Stimulated activated naive CD8-positive, alpha-beta T cell treated with anti-CD3 and anti-CD28 coated beads, Interleukin-15, Interleukin-2, amounts not matched to agents 100 U/mL and 50 U/mL, for 24 hours (primary cell): ENCODE measurements around the gene PIM1.

Source experiments
- ATAC-seq: fragments of 150-1000 bp; cut with Tn5 transposase; one replicate; pipeline ENCODE4 v1.10.0; 2021
- DNase-seq: peaks from one replicate; pipeline ENCODE4 v3.0.0; 2021

PIM1 gene

DNA sequence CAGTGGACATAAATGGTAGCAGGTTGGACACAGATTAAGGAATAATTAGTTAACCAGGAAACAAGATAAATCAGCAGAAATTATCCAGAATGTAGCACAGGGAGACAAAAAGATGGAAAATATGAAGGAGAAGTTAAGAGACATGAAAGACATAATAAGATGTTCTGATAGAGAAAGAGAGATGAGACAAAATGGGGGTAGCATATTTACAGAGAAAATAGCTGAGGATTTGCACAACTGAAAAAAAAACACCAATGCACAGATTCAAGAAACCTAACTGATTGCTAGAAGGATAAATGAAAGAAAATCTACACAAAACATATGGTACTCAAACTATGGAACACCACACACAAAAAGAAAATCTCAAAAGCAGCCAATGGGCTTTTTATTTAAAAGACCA, 53.0 kb downstream of the PIM1 start:
- ATAC-seq (no peak), DNase-seq (no peak)
